Kidney (tissue), 14 donors: ENCODE results near the gene SLC4A8. TPM values are rescaled to one million over a fixed set of nuclear protein-coding genes. Genes with fewer than 3 reads are reported as not detected.

Experiments
- DNase-seq, 5 donors: peaks; one replicate each; pipeline ENCODE4 v3.0.0-alpha.2; 2013 to 2020
- FAIRE-seq: peaks from 2 replicates; lab custom pipeline; 2012; peaks lifted over from hg19 to GRCh38; lab: Jason Lieb, UNC
- H3K27ac ChIP-seq, 2 donors: one replicate each; pipeline ENCODE4 v1.7.0; 2013; ENCODE audit warnings: low read depth in 2 of 2, low read length in 2 of 2, inconsistent platforms in 1 of 2
- H3K27me3 ChIP-seq: one replicate; pipeline ENCODE4 v1.7.1; 2013; ENCODE audit warnings: low read length, inconsistent platforms; ENCODE audit not compliant: control insufficient read depth, insufficient read depth
- H3K36me3 ChIP-seq, 3 donors: one replicate each; pipeline versions ENCODE4 v1.7.0 to v1.7.1; 2013; ENCODE audit warnings: low read length in 3 of 3, control low read depth in 1 of 3, inconsistent platforms in 1 of 3; ENCODE audit not compliant: insufficient read depth in 3 of 3, control insufficient read depth in 2 of 3
- H3K4me1 ChIP-seq, 3 donors: one replicate each; pipeline versions ENCODE4 v1.7.0 to v1.7.1; 2013; ENCODE audit warnings: low read length in 3 of 3, inconsistent platforms in 1 of 3, low read depth in 1 of 3; ENCODE audit not compliant: control insufficient read depth in 2 of 3, insufficient read depth in 2 of 3
- H3K4me3 ChIP-seq, 3 donors: one replicate each; pipeline versions ENCODE4 v1.7.0 to v1.8.1; 2013; ENCODE audit warnings: low read length in 3 of 3, control low read depth in 1 of 3, inconsistent platforms in 1 of 3
- H3K9ac ChIP-seq, 3 donors: one replicate each; pipeline versions ENCODE4 v1.7.0 to v1.7.1; 2013; ENCODE audit warnings: low read length in 3 of 3, control low read depth in 1 of 3, inconsistent platforms in 1 of 3
- H3K9me3 ChIP-seq, 3 donors: one replicate each; pipeline versions ENCODE4 v1.7.0 to v1.7.1; 2013; ENCODE audit warnings: low read length in 3 of 3, control low read depth in 1 of 3, inconsistent platforms in 1 of 3; ENCODE audit not compliant: control insufficient read depth in 2 of 3, insufficient read depth in 1 of 3
- CTCF ChIP-seq: IDR thresholded peaks from 3 replicates; pipeline ENCODE4 v1.5.1; 2012; ENCODE audit warnings: mild to moderate bottlenecking, moderate library complexity, borderline replicate concordance; ENCODE audit not compliant: insufficient read depth; ENCODE audit errors: extremely low read depth
- intact Hi-C: fragments of 100-400 bp; cut with DNase I; formaldehyde crosslinking; loops from one replicate; pipeline ENCODE4 v1.11.1; 2022
- polyA plus RNA-seq: library from polyadenylated mRNA; stranded (reverse); fragments of 350-450 nt; fragmentation: Illumina TruSeq; extraction: RNeasy Lipid Tissue Mini Kit (QIAGEN cat#74804); gene quantifications from one replicate; pipeline ENCODE4 v1.2.3, GENCODE V29; 2014; ENCODE audit warnings: low read depth, low replicate concordance; ENCODE audit not compliant: insufficient read depth
- total RNA-seq: library from RNA; stranded (reverse); fragmentation: NEBNext Ultra II Directional; extraction: Animal tissue kit (Norgen Biotek cat#: 25700); gene quantifications from one replicate; pipeline ENCODE4 v1.2.1, GENCODE V29; 2021
- donor health status: control.
- donor health status: control.
- donor health status: control.
- donor health status: control.
- donor health status: control.
- donor health status: DM: yes; HTN: yes; CAD: no.
- donor health status: Normal renal cell carcinoma (clear cell type).

Gene SLC4A8
- total and polyA plus RNA-seq, 2 donors from 2014 or later: 2.4 to 3.4 TPM

GRCh38 chr12:51521554-51522276 lies 97.1 kb downstream of the SLC4A8 start:
- no peaks in the 10 kb centered on the region for H3K4me1 ChIP-seq
- H3K4me3 ChIP-seq: no peak overlapping the region
- peak; percentile 30 for TF ChIP-seq CTCF
- FAIRE-seq: no peak
- no peaks in the 10 kb centered on the region for H3K9me3 ChIP-seq
- no peak for DNase-seq
- H3K27me3 ChIP-seq: no peaks in the 10 kb centered on the region
- intact Hi-C loops: no loop called here
- H3K36me3 ChIP-seq: no peaks in the 10 kb centered on the region
- H3K9ac ChIP-seq: no peak overlapping the region
- H3K27ac ChIP-seq: no peak overlapping the region

- no peaks in the 10 kb centered on the region for H3K27me3 ChIP-seq
- no peak overlapping the region for H3K9ac ChIP-seq
- H3K4me1 ChIP-seq: no peaks in the 10 kb centered on the region
- DNase-seq: no peak
- intact Hi-C loops: no loop called here
- H3K27ac ChIP-seq: no peak overlapping the region
- TF ChIP-seq CTCF: no peak
- no peaks in the 10 kb centered on the region for H3K36me3 ChIP-seq
- FAIRE-seq: no peak
- no peak overlapping the region for H3K4me3 ChIP-seq
- H3K9me3 ChIP-seq: no peaks in the 10 kb centered on the region
Observed at GRCh38 chr12:51522696-51523095, 98.1 kb downstream of the SLC4A8 start.

- intact Hi-C loops: no loop called here
Observed at GRCh38 chr12:51524386-51524901, 99.8 kb downstream of the SLC4A8 start.

More at GRCh38 chr12:51524386-51524901, 99.8 kb downstream of the SLC4A8 start:
- DNase-seq (no peak), FAIRE-seq (no peak)
- no peaks in the 10 kb centered on the region for H3K27me3 ChIP-seq
- no peaks in the 10 kb centered on the region for H3K4me1 ChIP-seq
- H3K36me3 ChIP-seq: no peaks in the 10 kb centered on the region
- H3K27ac ChIP-seq: no peak overlapping the region
- no peak overlapping the region for H3K9ac ChIP-seq
- no peak overlapping the region for H3K4me3 ChIP-seq
- no peak for TF ChIP-seq CTCF
- H3K9me3 ChIP-seq: no peaks in the 10 kb centered on the region
